Esophagus squamous epithelium (tissue), 5 donors: Measurements from ENCODE around the gene APOO. TPM values are rescaled to one million over a fixed set of nuclear protein-coding genes. Genes with fewer than 3 reads are reported as not detected.

ENCODE experiments used
- DNase-seq: peaks from one replicate; lab custom pipeline; 2025; lab: John Stamatoyannopoulos, UW
- H3K27ac ChIP-seq, 4 donors: fragments of 200-600 bp; sonication (generic); one replicate each; pipeline ENCODE4 v1.5.1; 2016 to 2019; ENCODE audit warnings: mild to moderate bottlenecking in 1 of 4
- H3K27me3 ChIP-seq, 4 donors: fragments of 200-600 bp; sonication (generic); 1 replicate in 3 of 4; 2 replicates in 1 of 4; pipeline versions ENCODE4 v1.5.1 to v1.6.0; 2017 to 2021; ENCODE audit warnings: antibody characterized with exemption in 1 of 4
- H3K36me3 ChIP-seq, 3 donors: fragments of 200-600 bp; sonication (generic); one replicate each; pipeline ENCODE4 v1.5.1; 2016 to 2019
- H3K4me1 ChIP-seq, 3 donors: fragments of 200-600 bp; sonication (generic); one replicate each; pipeline ENCODE4 v1.5.1; 2017 to 2019
- H3K4me3 ChIP-seq, 4 donors: fragments of 200-600 bp; sonication (generic); 1 replicate in 3 of 4; 2 replicates in 1 of 4; pipeline ENCODE4 v1.5.1; 2016 to 2019; ENCODE audit warnings: mild to moderate bottlenecking in 2 of 4, moderate library complexity in 1 of 4
- H3K9me3 ChIP-seq, 3 donors: fragments of 200-600 bp; sonication (generic); one replicate each; pipeline ENCODE4 v1.5.1; 2016 to 2019
- POLR2A ChIP-seq, 4 donors: fragments of 450-650 bp; IDR thresholded peaks; one replicate each; pipeline ENCODE4 v1.6.1; 2017; ENCODE audit warnings: antibody characterized with exemption in 4 of 4, mild to moderate bottlenecking in 4 of 4, moderate library complexity in 3 of 4
- WGBS, 2 donors: methylation state at CpG; one replicate each; pipeline ENCODE4 v1.1.5; 2018; 5-methylcytosine and 5-hydroxymethylcytosine counted together
- intact Hi-C: fragments of 100-400 bp; cut with DNase I; formaldehyde crosslinking; loops from one replicate; pipeline ENCODE4 v1.15.0; 2022
- total RNA-seq, 4 donors: library from RNA; depleted of rRNA; stranded (reverse); fragments of >200 nt; gene quantifications; one replicate each; pipeline ENCODE4 v1.1.0, GENCODE V29; 2016
- TF ChIP-seq, protein P1 (sequence below), 6 experiments: fragments of 450-650 bp in 4 of 6; fragments of 200-600 bp in 2 of 6; sonication (generic) in 2 of 6; IDR thresholded peaks; one replicate each; pipeline ENCODE4 v1.5.1; 2016 to 2019; ENCODE audit warnings: antibody characterized with exemption in 6 of 6, mild to moderate bottlenecking in 4 of 6, moderate library complexity in 4 of 6
- donor health status: DM: yes; HTN: yes; CAD: no.

The APOO gene
- total RNA-seq, 4 donors from 2014 or later, result 10.5 to 25.1 (median 13.7) TPM

DNA sequence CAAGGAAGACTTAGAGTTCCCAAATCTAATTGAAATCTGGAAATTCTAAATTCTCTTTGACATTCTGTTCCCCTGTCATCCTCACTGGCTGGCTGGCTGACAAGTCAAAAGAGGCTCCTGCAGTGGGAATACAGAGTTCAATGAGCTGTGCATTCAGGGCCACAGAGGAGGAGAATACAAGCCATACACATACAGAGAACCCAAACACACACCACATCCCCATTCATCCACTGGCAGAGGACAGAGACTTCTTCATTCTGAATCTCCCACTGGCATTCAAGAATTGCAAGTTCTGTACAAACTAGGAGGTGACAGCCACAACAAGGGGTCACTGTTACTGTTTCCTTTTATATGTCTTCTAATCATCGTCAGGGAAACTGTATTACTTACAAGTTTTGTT is 75.0 kb downstream of the APOO start:
- H3K36me3 ChIP-seq, result no peaks in the 10 kb centered on the region
- H3K9me3 ChIP-seq, result no peaks in the 10 kb centered on the region
- DNase-seq, result no peak
- 82 to 100% methylated on average over 1 of the region's 1 CpG for WGBS, 2 donors
- intact Hi-C loops, result no loop called here
- H3K4me1 ChIP-seq, result no peaks in the 10 kb centered on the region
- no peak for TF ChIP-seq POLR2A (IDR thresholded peaks at IDR 0.05)
- TF ChIP-seq, protein P1, sequence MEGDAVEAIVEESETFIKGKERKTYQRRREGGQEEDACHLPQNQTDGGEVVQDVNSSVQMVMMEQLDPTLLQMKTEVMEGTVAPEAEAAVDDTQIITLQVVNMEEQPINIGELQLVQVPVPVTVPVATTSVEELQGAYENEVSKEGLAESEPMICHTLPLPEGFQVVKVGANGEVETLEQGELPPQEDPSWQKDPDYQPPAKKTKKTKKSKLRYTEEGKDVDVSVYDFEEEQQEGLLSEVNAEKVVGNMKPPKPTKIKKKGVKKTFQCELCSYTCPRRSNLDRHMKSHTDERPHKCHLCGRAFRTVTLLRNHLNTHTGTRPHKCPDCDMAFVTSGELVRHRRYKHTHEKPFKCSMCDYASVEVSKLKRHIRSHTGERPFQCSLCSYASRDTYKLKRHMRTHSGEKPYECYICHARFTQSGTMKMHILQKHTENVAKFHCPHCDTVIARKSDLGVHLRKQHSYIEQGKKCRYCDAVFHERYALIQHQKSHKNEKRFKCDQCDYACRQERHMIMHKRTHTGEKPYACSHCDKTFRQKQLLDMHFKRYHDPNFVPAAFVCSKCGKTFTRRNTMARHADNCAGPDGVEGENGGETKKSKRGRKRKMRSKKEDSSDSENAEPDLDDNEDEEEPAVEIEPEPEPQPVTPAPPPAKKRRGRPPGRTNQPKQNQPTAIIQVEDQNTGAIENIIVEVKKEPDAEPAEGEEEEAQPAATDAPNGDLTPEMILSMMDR (IDR thresholded peaks at IDR 0.05), result no peak
- no peak overlapping the region for H3K27ac ChIP-seq
- H3K4me3 ChIP-seq, result no peak overlapping the region
- no peaks in the 10 kb centered on the region for H3K27me3 ChIP-seq

DNA sequence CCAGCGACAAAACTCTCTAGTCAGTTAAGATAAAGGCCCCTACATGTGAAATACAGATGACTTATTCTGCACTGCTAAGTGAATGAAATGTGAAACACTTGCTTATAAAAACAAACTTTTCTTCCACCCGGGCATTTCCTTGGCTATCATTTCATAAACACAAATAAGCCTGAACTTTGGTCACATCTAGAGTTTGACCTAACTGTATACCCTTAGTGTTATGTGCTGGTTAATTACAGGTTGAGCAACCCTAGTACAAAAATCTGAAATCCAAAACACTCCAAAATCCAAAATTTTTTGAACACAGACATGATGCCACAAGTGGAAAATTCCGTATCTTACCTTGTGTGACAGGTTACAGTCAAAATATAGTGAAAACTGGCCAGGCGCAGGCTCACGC is 78.9 kb downstream of the APOO start:
- Histone ChIP-seq H3K4me1 (no peaks in the 10 kb centered on the region), H3K27ac (no peak overlapping the region), H3K9me3 (no peaks in the 10 kb centered on the region), H3K4me3 (no peak overlapping the region), H3K27me3 (no peaks in the 10 kb centered on the region), H3K36me3 (no peaks in the 10 kb centered on the region)
- intact Hi-C loops, result no loop called here
- 82 to 86% methylated on average over 3 to 5 of the region's 5 CpGs for WGBS, 2 donors
- TF ChIP-seq, protein P1 (IDR thresholded peaks at IDR 0.05), result no peak
- TF ChIP-seq POLR2A (IDR thresholded peaks at IDR 0.05), result no peak
- no peak for DNase-seq

DNA sequence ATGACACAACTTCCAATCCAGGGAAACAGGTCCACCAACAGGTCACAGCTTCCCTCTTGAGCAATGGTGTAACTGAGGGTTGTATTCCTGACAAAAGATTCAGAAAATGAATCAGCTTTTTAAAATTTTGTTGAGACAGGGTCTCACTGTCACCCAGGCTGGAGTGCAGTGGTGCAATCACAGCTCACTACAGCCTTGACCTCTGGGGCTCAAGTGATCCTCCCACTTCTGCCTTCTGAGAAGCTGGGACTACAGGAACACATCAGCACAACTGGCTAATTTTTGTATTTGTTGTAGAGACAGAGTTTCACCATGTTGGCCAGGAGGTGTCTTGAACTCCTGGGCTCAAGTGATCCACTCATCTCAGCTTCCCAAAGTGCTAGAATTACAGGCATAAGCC is 81.1 kb downstream of the APOO start:
- DNase-seq, result no peak
- no peaks in the 10 kb centered on the region for H3K27me3 ChIP-seq
- H3K27ac ChIP-seq, result no peak overlapping the region
- no peak overlapping the region for H3K4me3 ChIP-seq
- H3K4me1 ChIP-seq, result no peaks in the 10 kb centered on the region
- TF ChIP-seq POLR2A (IDR thresholded peaks at IDR 0.05), result no peak
- TF ChIP-seq, protein P1 (IDR thresholded peaks at IDR 0.05), result no peak
- no peaks in the 10 kb centered on the region for H3K36me3 ChIP-seq
- no peaks in the 10 kb centered on the region for H3K9me3 ChIP-seq
- intact Hi-C loops, result no loop called here

DNA sequence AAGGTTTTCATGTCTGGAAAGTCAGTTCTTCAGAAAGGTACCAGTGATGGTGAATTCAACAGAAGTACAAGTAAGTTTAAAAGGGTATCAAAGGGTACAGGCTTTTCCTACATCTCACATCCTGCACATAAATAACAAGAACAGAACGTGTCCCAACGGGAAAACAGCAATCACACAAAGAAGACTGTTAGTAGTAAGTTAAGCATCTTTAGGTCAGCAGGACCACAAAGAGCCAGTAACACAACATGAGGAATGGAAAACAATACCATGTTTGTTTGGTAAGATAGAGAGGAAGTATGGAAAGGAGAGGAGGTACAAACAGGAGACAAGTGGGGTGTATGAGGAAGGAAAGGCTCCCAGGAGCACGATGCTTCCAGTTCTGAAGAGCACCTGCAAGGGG is 81.5 kb downstream of the APOO start:
- intact Hi-C loops, result no loop called here
- no peak overlapping the region for H3K4me3 ChIP-seq
- WGBS, 2 donors, result 65 to 70% methylated on average over 3 of the region's 3 CpGs

DNA sequence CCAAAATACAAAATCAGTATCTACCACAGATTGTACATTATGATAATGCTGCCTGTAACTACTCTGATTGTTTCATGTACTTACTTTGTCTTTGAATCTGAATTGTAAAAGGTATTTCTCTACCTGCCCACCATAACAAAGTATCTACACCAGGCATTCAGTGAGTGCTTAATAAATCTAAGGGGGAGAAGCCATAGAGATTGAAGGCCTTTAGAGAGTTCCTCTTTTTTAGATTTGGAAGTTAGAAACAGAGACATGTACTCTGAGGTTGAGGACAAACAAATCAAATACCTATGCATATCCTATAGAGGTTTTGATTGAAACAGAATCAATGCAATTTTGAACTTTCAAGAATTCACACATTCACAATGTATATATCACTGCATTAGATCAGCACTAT is 82.1 kb downstream of the APOO start:
- no peak for DNase-seq
- Histone ChIP-seq H3K4me3 (no peak overlapping the region), H3K4me1 (no peaks in the 10 kb centered on the region), H3K36me3 (no peaks in the 10 kb centered on the region), H3K9me3 (no peaks in the 10 kb centered on the region), H3K27ac (no peak overlapping the region), H3K27me3 (no peaks in the 10 kb centered on the region)
- TF ChIP-seq, protein P1 (IDR thresholded peaks at IDR 0.05), result no peak
- TF ChIP-seq POLR2A (IDR thresholded peaks at IDR 0.05), result no peak
- intact Hi-C loops, result no loop called here

More for the DNA sequence above, 81.5 kb downstream of the APOO start:
- no peak overlapping the region for H3K27ac ChIP-seq
- H3K4me1 ChIP-seq, result no peaks in the 10 kb centered on the region
- TF ChIP-seq, protein P1 (IDR thresholded peaks at IDR 0.05), result no peak
- TF ChIP-seq POLR2A (IDR thresholded peaks at IDR 0.05), result no peak
- no peaks in the 10 kb centered on the region for H3K9me3 ChIP-seq
- H3K27me3 ChIP-seq, result no peaks in the 10 kb centered on the region
- no peaks in the 10 kb centered on the region for H3K36me3 ChIP-seq
- DNase-seq, result no peak
